Measurements from ENCODE around the gene NANOS1.

GRCh38 chr10:119007211-119007574, 22.3 kb upstream of the NANOS1 start:
- TF ChIP-seq POLR2AphosphoS5 (IDR thresholded peaks at IDR 0.05) (no peak), CTCF (IDR thresholded peaks at IDR 0.05) (no peak), POLR2A (IDR thresholded peaks at IDR 0.05) (no peak)

Measured in suprapubic skin (tissue), 4 donors.